NCI-H128 (cell line): Measurements from ENCODE around the gene TCF19.
A peak's percentile ranks its signal among the peaks of the same experiment; 100 is the strongest.

Source experiments
- DNase-seq: peaks from one replicate; lab custom pipeline; 2025; ENCODE audit not compliant: unreplicated experiment; lab: John Stamatoyannopoulos, UW

The TCF19 gene

DNA sequence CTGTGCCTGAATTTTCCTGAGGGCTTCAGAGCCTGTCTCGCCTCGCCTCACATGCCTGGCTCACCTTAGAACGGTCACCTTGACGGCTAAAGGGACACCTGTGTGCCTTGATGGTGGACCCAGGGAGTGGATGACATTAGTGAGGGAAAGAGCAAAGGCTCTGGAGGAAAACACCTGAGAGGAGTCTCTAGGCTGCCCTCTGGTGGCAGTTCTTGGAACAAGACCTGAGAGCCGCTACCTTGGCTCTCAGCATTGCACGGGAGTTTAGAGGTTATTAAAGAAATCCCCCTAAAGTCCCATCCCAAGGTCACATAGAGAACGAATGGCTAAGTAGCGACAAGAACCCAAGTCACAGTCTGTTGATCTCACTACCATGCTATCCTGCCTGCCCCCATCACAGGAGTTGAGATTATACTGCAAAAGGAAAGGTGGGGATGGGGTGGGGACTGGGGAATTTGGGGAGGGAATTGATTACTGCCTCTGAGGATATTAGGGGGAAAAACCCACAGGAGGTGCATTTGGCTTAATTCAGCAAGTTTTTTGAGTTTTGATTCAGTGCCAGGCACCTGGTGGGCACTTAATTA, 30.2 kb upstream of the TCF19 start:
- DNase-seq, result peak; percentile 30

DNA sequence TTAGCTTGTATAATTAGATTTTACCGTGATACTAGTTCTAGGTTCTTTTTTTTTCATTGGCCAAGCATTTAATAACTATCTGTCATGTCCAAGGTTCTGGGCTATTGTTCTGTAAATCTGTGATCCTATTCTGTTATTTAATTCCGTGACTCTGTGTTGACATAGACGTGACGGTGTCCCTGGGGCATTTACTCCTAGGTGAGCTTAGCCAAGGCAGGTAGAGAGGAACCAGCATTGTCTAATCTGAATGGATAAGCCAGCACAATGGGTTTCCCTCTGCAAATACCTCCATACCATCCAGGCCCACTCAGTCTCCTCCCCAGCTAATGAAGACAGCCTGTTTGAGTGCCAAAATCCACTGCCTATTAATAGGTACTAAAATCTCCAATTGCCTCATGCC, 29.3 kb upstream of the TCF19 start:
- no peak for DNase-seq

DNA sequence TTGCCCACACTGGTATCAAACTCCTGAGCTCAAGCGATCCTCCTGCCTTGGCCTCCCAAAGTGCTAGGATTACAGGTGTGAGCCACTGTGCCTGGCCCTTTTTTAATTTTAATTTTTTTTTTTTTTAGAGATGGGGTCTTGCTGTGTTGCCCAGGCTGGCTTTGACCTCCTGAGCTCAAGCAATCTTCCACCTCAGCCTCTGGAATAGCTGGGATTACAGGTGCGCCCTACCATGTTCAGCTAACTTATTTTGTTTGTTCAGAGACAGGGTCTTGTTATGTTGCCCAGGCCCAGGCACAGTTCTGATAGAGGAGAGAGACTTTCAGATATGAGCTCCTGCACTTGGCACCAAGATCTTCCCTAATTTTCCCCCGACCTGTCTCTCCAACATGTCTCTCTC, 27.6 kb upstream of the TCF19 start:
- no peak for DNase-seq

DNA sequence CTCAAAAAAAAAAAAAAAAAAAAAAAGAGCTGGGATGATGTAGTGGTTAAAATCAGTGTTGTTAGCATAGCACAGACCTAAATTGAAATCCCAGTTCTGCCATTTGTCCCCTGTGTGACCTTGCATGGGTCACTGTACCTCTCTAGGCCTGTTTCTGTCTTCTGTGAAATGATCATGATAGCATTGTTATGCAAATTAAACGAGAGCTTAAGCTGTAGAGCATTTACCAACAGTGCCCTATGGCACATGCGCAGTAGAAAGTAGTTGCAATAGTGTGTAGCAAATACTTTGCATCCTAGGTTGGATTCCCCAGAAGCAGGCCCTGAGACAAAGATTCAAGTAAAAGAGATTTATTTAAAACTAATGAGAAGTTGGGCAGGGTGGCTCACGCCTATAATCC, 26.8 kb upstream of the TCF19 start:
- DNase-seq, result no peak

DNA sequence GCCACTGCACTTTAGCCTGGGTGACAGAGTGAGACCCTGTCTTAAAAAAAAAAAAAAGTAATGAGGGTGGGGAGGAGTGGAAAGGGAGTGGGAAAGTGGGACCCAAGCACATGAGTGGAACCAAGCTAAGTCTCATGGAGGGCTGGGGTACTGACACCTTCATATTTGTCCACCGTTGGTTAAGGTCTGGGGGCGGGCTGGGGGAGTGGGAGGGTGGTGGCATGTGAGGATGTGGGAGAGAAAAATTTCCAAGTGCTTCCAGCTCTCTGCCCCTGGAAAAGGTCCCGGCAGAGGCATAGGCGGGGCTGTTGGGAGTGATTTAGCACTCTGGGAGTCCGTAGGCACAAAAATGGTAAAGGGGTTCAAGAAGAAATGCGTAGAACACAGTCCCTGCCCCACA, 25.6 kb upstream of the TCF19 start:
- no peak for DNase-seq

DNA sequence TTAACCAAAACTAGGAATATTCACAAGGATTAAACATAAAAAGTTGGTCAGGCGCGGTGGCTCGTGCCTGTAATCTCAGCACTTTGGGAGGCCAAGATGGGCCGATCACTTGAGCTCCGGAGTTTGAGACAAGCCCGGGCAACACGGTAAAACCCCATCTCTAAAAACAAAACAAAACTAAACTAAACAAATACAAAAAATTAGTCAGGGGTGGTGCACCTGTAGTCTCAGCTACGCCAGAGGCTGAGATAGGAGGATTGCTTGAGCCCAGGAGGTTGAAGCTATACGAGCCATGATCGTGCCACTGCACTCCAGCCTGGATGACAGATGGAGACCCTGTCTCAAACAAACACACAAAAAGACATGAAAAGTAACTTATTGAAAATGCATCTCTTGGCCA, 22.7 kb upstream of the TCF19 start:
- DNase-seq, result no peak

DNA sequence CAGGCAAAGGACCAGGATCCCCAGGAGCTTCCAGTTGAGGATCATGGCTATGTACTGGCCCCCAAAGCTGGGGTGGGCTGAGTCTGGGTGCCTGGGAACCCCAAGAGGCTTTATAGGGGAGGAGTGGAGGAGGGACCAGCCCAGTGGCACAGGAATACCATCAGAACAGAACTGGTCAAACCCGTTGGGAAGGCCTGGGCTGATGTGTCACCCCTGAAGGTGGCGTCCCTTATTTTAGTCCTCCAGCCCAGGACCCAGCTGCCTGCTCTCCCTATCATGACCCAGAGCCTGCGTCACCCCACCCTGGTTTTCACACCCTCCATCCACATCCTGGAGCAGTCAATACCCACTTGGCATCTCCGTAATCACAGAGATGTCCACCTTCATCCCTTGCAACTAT, 19.4 kb upstream of the TCF19 start, which contains the start of gene PSORS1C2:
Gene PSORS1C2, minus strand, starts transcription at position 85 of the 400 bp plus-strand sequence. Its CDS starts 40 bp downstream, at position 45.
- DNase-seq, result no peak

DNA sequence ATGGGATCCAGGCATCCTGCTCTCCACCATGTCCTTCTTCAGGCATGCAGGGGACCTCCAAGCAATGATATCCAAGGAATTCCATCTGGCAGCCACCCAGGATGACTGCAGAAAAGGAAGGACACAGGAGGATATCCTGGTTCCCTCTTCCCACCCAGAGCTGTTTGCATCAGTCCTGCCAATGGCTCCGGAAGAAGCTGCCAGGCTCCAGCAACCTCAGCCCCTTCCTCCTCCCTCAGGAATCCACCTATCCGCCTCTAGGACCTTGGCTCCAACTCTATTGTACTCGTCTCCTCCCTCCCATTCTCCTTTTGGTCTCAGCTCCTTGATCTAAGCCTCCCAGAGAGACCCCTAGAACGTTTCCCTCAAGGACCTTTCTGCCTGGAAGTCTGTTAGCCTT, 18.8 kb upstream of the TCF19 start:
- no peak for DNase-seq

DNA sequence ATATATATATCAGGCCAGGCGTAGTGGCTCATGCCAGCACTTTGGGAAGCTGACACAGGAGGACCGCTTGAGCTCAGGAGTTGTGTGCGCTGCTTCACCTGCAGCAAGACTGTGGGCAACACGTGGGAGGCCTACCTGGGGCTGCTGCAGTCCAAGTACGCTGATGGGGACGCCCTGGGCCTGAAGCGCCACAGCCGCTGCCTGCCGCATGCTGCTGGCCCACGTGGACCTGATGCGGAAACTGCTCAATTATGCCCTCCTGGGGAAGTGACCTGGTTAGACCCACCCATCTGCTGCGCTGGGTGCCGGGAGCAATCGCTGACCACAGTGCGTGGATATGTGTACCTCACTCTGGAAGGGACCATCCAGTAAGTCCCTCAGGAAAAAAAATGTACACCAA, 17.7 kb upstream of the TCF19 start:
- DNase-seq, result no peak

DNA sequence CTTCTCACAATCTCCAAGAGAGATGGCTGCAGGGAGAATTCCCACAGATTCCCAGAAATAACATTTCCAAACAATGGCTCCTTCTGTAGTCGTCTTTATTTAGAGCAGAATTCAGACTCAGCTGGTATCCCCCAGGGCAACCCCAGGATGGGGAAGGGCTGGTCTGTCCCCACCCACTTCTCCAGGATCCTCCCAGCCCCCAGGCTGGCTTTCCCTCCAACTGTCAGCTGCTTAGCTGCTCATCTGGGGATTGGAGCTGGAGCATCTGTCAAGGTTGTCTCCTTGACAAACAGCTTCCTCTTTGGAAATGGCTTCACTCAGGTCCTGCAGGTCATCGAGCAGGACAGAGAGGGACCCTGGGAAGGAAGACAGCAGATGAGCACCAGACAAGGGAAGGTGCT, 16.0 kb upstream of the TCF19 start:
- DNase-seq, result no peak

DNA sequence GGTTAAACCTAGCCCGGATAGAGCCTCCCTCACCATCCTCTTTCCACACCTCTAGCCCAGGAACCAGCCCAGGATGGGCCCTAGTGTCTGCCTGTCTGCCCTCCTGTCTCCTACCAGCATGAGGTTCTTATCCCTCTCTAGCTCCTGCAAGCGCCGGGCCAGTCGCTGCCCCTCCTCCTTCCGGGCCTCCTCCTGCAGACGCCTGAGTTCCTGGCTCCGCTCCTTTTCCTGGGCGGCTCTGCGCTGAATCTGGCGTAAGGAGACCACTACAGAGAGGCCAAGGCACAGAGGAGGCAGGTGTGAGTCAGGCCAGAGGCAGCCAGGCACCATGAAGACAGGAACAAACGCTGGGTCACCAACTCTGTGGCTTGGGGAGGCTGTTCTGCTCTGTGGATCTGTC, 15.2 kb upstream of the TCF19 start:
- DNase-seq, result no peak

DNA sequence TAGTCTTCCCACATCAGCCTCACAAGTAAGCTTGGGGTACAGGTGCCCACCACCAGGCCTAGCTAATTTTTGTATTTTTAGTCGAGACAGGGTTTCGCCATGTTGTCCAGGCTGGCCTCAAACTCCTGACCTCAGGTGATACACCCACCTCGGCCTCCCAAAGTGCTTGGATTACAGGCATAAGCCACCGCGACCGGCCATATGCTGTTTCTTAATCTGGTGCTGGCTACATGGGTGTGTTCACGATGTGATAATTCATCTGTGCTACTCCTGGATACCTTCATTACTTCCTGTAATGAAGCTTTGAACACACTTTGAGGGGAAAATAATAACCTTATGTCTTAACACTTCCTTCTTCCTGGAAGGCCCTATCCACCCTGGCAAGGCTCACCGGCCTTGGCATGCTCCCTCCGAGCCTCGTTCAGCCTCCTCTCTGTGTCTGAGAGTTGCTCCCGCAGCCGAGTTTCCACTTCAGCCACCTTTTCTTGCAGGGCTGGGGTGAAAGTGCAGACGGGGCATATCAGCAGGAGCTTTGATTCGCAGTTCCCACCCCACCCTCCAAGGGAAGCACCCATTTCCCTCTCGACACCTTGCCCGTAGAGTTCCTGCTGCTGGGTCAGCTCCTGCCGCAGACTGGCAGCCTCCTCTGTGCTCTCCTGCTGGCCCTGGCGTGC, 14.0 kb upstream of the TCF19 start:
- DNase-seq, result no peak

DNA sequence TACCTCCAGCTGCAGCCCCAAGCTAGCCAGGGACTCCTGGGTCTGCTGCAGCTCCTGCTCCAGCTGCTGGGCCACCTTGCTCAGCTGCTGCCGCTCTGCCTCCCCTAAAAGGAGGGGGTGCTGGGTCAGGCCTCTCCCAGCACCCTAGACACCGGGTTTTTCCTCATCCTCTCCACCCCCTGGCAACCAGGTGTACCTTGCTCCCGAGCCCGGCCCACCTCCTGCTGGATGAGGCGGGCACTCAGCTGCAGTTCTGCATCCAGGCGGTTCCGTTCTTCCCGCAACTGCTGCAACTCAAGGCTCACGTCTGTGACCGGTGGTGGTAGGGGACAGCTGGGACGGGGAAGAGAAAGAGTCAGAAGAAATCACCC, 13.4 kb upstream of the TCF19 start:
- no peak for DNase-seq

DNA sequence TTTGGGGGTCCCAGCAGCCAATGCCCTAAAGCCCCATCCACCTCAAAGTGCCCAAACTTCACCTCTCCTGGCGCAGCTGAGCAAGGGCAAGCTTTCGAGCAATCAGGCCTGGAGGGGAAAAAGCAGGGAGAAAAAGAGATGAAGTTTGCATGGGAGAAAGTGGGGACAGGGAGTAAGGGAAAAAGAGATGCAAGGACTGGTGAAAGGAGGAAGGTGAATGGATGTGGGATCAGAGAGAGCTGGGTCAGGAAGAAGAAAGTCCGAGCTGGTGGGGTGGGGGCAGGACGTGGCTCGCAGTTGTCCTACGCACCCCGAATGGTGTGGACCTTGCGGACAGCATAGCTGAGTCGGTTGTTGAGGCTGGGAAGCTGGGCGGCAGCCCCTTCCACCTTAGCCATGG, 13.0 kb upstream of the TCF19 start:
- no peak for DNase-seq

DNA sequence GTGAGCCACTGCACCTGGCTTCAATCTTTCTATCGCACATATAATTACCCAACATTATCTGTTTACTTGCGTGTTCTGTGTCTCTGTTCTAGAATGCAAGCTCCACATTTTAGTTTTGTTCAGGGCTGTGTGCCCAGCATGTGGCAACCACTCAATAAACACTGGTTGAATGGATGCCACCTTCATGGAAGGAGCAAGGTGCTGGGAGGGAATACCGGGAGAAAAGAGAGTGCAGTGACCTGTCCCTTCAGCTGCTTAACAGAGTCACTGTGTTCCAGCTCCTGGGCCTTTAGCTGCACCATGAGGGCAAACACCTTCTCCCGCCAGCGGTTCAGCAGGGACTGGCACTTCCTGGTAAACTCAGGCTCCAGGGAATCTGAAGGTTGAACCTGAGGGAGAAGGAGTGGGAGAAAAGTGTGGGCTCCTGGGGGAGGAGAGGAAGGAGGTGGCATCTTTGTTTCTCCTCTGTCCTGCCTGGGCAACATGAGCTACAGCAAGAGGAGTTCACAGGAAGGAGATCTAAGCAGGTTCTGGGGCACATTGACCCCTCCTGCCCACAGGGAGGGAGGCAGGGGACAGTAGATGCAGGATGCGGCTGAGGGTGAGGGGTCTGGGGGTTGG, 8.5 kb upstream of the TCF19 start:
- DNase-seq, result no peak

DNA sequence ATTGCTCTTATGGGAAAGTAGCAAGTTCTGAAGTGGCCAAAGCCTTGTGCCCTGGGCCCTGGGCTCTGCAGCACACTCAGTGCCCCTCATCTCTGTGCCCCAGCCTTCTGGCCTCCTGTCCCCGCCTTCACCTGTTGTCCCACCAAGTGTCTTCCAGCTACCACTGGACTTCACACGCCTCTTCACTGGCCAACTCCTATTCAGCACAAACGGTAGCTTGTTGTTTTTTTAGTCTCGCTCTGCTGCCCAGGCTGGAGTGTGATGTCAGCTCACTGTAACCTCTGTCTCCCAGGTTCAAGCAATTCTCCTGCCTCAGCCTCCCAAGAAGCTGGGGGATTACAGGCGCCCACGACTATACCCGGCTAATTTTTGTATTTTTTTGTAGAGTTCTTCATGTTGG, 5.6 kb upstream of the TCF19 start:
- DNase-seq, result no peak

DNA sequence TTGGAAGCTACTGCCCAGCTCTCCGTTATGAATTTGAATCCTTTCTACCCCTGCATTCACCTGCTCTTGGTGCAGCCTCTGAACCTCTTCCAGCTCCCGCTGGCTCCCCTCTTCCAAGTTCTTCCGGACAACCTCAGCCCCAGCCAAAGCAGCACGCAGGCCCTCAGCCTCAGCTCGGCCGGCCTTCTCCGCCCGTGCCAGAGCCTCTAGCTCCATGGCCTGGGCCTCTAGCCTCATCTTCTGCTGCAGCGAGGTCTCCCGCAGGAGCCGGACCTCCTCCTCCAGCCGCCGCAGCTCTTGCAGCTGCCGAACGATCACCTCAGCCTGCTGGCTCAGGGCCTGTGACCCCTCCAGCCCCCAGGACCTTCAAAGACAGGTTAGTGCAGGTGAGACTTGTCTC, 4.0 kb upstream of the TCF19 start:
- no peak for DNase-seq

DNA sequence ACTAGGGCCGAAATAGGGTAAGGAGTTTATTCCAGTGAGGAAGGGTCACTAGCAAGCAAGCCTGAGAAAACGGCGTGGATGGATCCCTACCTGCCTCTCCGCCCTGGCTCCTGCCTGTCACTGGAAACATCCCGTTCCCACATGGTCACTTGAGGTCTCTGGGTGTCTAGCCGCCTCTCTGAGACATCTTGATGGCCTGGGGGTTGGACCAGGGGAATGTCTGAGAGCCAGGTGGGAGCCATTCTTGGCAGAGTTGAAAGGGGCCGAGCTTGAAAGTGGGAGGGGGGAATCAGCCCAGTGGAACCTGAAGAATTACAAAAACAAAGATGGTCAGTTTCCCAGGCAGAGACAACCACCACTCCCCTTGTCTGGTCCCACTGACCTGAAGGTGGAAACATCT, 1.7 kb upstream of the TCF19 start:
- DNase-seq, result no peak

DNA sequence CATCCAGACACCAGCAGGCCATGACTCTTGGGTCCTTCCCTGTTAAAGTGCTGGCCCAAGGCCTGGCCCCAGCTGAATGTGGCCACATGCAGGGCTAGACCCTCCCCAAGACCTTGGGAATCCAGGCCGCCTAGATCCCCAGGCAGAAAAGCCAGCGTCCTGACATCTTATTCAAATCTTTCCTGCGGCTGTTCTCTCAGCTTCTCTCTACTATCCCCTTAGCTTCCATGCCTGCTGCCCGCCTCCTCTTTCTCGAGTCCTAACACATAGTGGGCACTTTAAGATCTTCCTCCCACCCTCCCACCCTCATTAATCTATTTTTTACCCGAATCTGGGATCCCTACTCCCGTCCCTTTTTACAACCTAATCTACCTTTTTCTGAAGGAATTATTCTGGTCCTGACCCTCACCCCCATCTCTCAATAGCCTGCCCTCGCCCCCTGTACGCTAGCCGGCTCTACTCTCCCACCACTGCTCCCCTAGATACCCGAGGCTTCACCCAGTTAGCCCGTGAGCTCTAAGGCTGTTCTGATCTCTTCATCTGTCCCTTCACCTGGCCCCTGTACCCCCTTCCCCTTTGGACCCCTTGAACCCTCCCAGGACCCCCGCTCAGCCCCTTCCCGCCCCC, 763 bp upstream of the TCF19 start, which contains the start of gene CCHCR1:
Gene CCHCR1, minus strand, starts transcription at position 290 of the 627 bp plus-strand sequence. Its CDS starts 202 bp downstream, at position 88.
- no peak for DNase-seq

DNA sequence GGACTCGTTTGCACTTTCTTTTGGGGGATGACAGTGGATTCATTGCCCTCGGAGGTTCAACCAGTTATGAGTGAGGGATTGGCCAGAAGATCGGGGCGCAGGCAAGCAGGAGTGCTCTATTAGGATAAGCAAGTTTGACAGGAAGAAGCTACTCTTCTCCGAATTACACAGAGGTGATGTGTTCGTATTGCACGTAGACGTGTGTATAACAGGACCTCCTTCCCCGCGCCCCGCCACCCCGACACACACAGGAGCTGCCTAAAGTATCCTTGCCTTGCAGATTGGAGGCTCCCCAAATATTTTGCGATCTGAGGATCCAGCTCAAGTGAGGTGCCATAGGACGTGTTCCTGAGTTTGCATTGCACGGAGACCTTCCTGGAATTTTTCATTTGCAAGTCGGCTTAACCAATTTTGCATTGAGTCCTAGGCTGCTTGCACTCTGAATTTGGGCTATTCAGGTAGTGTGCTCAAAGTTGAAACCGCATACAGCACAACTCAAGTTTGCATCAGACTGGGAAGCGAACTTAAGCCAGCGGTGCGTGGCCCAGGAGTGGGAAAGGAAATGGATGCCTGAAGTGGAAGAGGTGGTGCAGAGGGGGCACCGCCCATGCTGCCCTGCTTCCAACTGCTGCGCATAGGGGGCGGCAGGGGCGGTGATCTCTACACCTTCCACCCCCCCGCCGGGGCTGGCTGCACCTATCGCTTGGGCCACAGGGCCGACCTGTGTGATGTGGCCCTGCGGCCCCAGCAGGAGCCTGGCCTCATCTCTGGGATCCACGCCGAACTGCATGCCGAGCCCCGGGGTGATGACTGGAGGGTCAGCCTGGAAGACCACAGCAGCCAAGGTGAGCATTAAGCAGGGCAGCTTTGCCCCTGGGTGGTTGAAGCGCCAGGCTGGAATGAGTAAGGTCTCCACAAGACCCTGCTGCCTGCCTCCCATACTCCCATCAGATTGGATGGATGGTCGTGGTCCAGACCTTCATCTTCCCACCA, 770 bp downstream of the TCF19 start:
- DNase-seq, result no peak
